ENCODE results near the gene KCNJ15. TPM values are rescaled to one million over a fixed set of nuclear protein-coding genes. Genes with fewer than 3 reads are reported as not detected.

KCNJ15 gene
- total RNA-seq, 1 experiment from 2014 or later: not detected

DNA sequence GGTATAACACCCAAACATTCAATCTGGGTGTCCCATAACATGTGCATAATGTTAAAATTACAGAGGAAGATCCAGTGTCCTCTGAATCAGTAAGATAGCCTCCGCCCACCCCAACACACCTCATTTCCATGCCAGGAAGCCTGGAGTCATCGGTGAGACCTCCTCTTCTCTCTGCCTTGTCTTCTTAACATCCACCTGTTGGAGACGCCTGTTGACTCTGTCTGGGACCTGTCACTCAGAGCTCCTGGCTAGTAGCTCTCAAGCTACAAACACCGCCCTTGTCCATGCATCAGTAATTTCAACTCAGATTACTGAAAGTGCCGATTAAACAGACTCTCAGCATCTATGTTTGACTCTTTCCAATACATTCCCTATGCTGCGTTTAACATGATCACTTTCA, 27.4 kb downstream of the KCNJ15 start:
- ChIA-PET POLR2A (no interaction called here), CTCF (no interaction called here), RAD21 (ENCODE audit: low non-redundant PET in 1 of 2, low total read pairs in 2 of 2, uncharacterized antibody in 2 of 2, unreplicated experiment in 2 of 2) (no interaction called here)
- no peak overlapping the region for H3K4me3 ChIP-seq (replicated peaks in 1 of 2; ENCODE audit: low read depth in 1 of 2, low read length in 2 of 2)
- H3K36me3 ChIP-seq (ENCODE audit: control insufficient read depth in 1 of 2, insufficient read depth in 2 of 2, low read length in 2 of 2): no peaks in the 10 kb centered on the region
- intact Hi-C loops (cut with micrococcal nuclease): no loop called here
- H3K79me2 ChIP-seq (ENCODE audit: insufficient read depth, low read length): no peaks in the 10 kb centered on the region
- H3K4me1 ChIP-seq (ENCODE audit: control insufficient read depth in 1 of 2, insufficient read depth in 2 of 2, low read length in 2 of 2): no peaks in the 10 kb centered on the region
- no peak for ATAC-seq
- H3K9ac ChIP-seq (ENCODE audit: low read length): no peak overlapping the region
- no peaks in the 10 kb centered on the region for H3K9me3 ChIP-seq (ENCODE audit: control insufficient read depth in 1 of 2, insufficient read depth in 1 of 2, low read depth in 1 of 2, low read length in 2 of 2)
- no peak overlapping the region for H2AFZ ChIP-seq (ENCODE audit: low read depth, low read length, poor library complexity, severe bottlenecking)
- no peaks in the 10 kb centered on the region for H4K20me1 ChIP-seq (ENCODE audit: insufficient read depth)
- BruUV-seq (replicated peaks): no TSS peak
- H3K9me2 ChIP-seq (ENCODE audit: insufficient read depth): no peaks in the 10 kb centered on the region
- no peak overlapping the region for H3K4me2 ChIP-seq (ENCODE audit: low read length)
- no peak overlapping the region for H3K27ac ChIP-seq (ENCODE audit: low read depth, low read length)
- DNase-seq (ENCODE audit: low read depth, low spot score): no peak
- TF ChIP-seq, protein P1, sequence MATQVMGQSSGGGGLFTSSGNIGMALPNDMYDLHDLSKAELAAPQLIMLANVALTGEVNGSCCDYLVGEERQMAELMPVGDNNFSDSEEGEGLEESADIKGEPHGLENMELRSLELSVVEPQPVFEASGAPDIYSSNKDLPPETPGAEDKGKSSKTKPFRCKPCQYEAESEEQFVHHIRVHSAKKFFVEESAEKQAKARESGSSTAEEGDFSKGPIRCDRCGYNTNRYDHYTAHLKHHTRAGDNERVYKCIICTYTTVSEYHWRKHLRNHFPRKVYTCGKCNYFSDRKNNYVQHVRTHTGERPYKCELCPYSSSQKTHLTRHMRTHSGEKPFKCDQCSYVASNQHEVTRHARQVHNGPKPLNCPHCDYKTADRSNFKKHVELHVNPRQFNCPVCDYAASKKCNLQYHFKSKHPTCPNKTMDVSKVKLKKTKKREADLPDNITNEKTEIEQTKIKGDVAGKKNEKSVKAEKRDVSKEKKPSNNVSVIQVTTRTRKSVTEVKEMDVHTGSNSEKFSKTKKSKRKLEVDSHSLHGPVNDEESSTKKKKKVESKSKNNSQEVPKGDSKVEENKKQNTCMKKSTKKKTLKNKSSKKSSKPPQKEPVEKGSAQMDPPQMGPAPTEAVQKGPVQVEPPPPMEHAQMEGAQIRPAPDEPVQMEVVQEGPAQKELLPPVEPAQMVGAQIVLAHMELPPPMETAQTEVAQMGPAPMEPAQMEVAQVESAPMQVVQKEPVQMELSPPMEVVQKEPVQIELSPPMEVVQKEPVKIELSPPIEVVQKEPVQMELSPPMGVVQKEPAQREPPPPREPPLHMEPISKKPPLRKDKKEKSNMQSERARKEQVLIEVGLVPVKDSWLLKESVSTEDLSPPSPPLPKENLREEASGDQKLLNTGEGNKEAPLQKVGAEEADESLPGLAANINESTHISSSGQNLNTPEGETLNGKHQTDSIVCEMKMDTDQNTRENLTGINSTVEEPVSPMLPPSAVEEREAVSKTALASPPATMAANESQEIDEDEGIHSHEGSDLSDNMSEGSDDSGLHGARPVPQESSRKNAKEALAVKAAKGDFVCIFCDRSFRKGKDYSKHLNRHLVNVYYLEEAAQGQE (IDR thresholded peaks at IDR 0.05; ENCODE audit: low read depth): no peak
- TF ChIP-seq ELF1 (IDR thresholded peaks at IDR 0.05; ENCODE audit: borderline replicate concordance, low read depth): no peak
- no peak for TF ChIP-seq SP1 (IDR thresholded peaks at IDR 0.05; ENCODE audit: low read depth)
- TF ChIP-seq SIN3A (IDR thresholded peaks at IDR 0.05; ENCODE audit: low read depth): no peak
- TF ChIP-seq ZNF274 (IDR thresholded peaks at IDR 0.05; ENCODE audit: low read depth, low read length): no peak
- TF ChIP-seq, protein P2, sequence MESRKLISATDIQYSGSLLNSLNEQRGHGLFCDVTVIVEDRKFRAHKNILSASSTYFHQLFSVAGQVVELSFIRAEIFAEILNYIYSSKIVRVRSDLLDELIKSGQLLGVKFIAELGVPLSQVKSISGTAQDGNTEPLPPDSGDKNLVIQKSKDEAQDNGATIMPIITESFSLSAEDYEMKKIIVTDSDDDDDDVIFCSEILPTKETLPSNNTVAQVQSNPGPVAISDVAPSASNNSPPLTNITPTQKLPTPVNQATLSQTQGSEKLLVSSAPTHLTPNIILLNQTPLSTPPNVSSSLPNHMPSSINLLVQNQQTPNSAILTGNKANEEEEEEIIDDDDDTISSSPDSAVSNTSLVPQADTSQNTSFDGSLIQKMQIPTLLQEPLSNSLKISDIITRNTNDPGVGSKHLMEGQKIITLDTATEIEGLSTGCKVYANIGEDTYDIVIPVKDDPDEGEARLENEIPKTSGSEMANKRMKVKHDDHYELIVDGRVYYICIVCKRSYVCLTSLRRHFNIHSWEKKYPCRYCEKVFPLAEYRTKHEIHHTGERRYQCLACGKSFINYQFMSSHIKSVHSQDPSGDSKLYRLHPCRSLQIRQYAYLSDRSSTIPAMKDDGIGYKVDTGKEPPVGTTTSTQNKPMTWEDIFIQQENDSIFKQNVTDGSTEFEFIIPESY (IDR thresholded peaks at IDR 0.05; ENCODE audit: extremely low read depth, insufficient replicate concordance, low read length): no peak
- TF ChIP-seq SRF (IDR thresholded peaks at IDR 0.05; ENCODE audit: low read depth): no peak
- TF ChIP-seq FOSL1 (IDR thresholded peaks at IDR 0.05; ENCODE audit: low read depth): no peak
- TF ChIP-seq JUND (IDR thresholded peaks at IDR 0.05): no peak
- TF ChIP-seq POLR2A (IDR thresholded peaks at IDR 0.05; ENCODE audit: borderline replicate concordance, extremely low read depth, insufficient read depth, insufficient read length): no peak
- H3K27me3 ChIP-seq (ENCODE audit: insufficient read depth, low read length): no peaks in the 10 kb centered on the region; the same call in 1 of the 2 replicates

Measured in HCT116 (cell line).